Measurements from ENCODE around the gene MALSU1.

Gene MALSU1

DNA sequence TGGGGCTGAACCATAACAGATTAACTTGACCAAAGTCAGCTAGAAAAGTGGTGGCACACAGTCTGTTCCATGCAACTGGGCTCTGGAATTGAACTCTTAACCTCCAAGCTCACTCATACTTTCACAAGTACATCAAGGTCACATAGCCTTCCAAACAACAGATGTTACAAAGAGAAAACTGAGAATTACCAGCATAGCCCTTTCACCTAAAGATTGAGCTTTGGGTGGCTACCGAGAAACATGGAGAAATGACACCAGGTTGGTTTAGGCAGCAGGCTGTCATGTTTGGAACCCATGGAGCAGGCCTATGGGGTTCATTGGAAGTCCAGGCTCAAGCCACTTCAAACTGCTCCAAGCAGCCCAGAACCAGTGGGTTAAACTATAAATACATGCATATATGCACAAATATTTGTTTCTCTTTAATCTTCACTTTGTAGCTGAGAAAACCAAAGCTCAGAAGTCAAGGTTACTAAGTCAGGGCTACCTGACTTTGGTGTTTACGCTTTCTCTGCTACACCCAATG is 59.1 kb downstream of the MALSU1 start:
- DNase-seq, result no peak

All from amygdala (tissue), 56 donors.